ENCODE measurements around the gene RNF144B. TPM values are rescaled to one million over a fixed set of nuclear protein-coding genes. Genes with fewer than 3 reads are reported as not detected.

Gene RNF144B
- total and polyA plus RNA-seq, 10 of the 15 experiments (the other 5 are each of a cell fraction or from before 2014, with no cell fraction given), result 0.03 to 0.18 (median 0.14) TPM

DNA sequence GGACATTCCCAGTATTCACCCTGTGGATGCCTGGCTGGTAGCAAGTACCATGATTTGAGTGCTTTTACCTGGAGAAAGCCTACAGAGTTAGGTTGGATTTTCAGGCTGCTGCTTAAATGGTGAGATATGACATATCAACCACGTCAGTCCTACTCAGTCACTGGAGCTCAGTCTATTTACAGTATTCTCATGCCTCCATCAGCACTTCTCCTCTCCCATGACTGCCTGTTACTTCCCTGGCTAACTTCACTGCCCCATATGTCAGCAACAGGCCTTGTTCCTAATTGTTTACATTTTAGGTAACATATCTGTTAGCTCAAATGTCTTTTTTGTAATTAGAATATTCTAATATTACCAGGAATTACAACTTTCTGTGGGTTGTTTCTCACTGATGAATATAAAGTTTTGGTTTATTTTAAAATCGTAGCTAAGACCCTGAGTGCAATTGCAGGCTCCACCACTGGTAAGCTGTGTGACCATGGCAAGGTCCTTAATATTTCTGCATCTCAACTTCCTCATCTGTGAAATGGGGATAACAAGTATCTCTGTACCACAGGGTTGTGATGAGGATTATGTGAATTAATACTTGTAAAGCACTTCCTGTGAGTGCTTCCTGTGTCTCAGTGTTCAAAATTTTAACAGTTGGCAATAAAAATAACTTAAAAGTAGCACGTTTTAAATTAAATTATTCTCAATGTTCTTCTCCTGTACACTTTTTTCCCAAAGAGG, 54.3 kb downstream of the RNF144B start:
- no peak for DNase-seq (ENCODE audit: low read depth, low spot score)
- SMC1A ChIA-PET (ENCODE audit: uncharacterized antibody, unreplicated experiment), result no interaction called here
- RAD21 ChIA-PET (ENCODE audit: unreplicated experiment), result interaction anchor here (0.6 kb wide), 1 partner anchor 116 kb away, joined by 3 read pairs; no protein-coding TSS in a partner anchor
- Histone ChIP-seq H3K27me3 (replicated peaks in 1 of 2; ENCODE audit: control insufficient read depth in 2 of 2, insufficient read depth in 2 of 2, low read length in 1 of 2) (peaks cover 0 to 6% of the 10 kb centered on the region in 2 experiments; a peak in 1 of 4 replicates), H3K36me3 (ENCODE audit: control insufficient read depth in 2 of 2, insufficient read depth in 2 of 2, low read length in 1 of 2) (no peaks in the 10 kb centered on the region), H2AFZ (ENCODE audit: control insufficient read depth, low read depth, low read length) (no peak overlapping the region), H3K9me3 (replicated peaks; ENCODE audit: control insufficient read depth, insufficient read depth, low read length) (no peaks in the 10 kb centered on the region), H4K20me1 (ENCODE audit: control insufficient read depth, insufficient read depth) (no peaks in the 10 kb centered on the region), H3K27ac (ENCODE audit: control insufficient read depth, insufficient read depth) (no peak overlapping the region), H3K4me3 (no peak overlapping the region), H3K9ac (ENCODE audit: control insufficient read depth, insufficient read depth, low read length) (no peak overlapping the region), H3K4me1 (ENCODE audit: control insufficient read depth, insufficient read depth, low read length) (no peaks in the 10 kb centered on the region), H3K4me2 (ENCODE audit: control insufficient read depth, insufficient read depth) (no peak overlapping the region), H3K79me2 (ENCODE audit: control insufficient read depth, insufficient read depth, low read length) (no peaks in the 10 kb centered on the region)
- no TSS peak for BruUV-seq (replicated peaks)
- no peak for TF ChIP-seq ZZZ3 (IDR thresholded peaks at IDR 0.05; ENCODE audit: control insufficient read depth, insufficient read length, low read depth)
- TF ChIP-seq, protein P1, sequence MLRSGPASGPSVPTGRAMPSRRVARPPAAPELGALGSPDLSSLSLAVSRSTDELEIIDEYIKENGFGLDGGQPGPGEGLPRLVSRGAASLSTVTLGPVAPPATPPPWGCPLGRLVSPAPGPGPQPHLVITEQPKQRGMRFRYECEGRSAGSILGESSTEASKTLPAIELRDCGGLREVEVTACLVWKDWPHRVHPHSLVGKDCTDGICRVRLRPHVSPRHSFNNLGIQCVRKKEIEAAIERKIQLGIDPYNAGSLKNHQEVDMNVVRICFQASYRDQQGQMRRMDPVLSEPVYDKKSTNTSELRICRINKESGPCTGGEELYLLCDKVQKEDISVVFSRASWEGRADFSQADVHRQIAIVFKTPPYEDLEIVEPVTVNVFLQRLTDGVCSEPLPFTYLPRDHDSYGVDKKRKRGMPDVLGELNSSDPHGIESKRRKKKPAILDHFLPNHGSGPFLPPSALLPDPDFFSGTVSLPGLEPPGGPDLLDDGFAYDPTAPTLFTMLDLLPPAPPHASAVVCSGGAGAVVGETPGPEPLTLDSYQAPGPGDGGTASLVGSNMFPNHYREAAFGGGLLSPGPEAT (IDR thresholded peaks at IDR 0.05; ENCODE audit: low read depth), result no peak
- TF ChIP-seq NFYB (IDR thresholded peaks at IDR 0.05; ENCODE audit: insufficient read depth, low read depth, low read length), result no peak
- TF ChIP-seq SUZ12 (IDR thresholded peaks at IDR 0.05; ENCODE audit: unreplicated experiment), result no peak
- no peak for TF ChIP-seq SIN3A (IDR thresholded peaks at IDR 0.05; ENCODE audit: low read depth, low read length)
- TF ChIP-seq RAD21 (IDR thresholded peaks at IDR 0.05; ENCODE audit: insufficient read depth, low read depth, low read length), result no peak
- TF ChIP-seq NRF1 (conservative IDR thresholded peaks at IDR 0.05; ENCODE audit: low read depth, low read length), result no peak
- TF ChIP-seq ESRRA (IDR thresholded peaks at IDR 0.05; ENCODE audit: low read length), result no peak
- TF ChIP-seq, protein P2, sequence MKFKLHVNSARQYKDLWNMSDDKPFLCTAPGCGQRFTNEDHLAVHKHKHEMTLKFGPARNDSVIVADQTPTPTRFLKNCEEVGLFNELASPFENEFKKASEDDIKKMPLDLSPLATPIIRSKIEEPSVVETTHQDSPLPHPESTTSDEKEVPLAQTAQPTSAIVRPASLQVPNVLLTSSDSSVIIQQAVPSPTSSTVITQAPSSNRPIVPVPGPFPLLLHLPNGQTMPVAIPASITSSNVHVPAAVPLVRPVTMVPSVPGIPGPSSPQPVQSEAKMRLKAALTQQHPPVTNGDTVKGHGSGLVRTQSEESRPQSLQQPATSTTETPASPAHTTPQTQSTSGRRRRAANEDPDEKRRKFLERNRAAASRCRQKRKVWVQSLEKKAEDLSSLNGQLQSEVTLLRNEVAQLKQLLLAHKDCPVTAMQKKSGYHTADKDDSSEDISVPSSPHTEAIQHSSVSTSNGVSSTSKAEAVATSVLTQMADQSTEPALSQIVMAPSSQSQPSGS (IDR thresholded peaks at IDR 0.05; ENCODE audit: low read length), result no peak
- intact Hi-C loops (cut with micrococcal nuclease; ENCODE audit: unreplicated experiment) (no loop called here), in situ Hi-C loops (cut with MboI) (no loop called here)
- FAIRE-seq, result no peak
- POLR2A ChIA-PET, result no interaction called here
- CTCF ChIA-PET, result interaction anchor here (0.9 kb wide), 1 partner anchor 60 kb away, joined by 3 read pairs; no protein-coding TSS in a partner anchor
- no peak for ATAC-seq
- WGBS (ENCODE audit: insufficient coverage, insufficient replicate concordance, low lambda C conversion rate, missing lambda C conversion rate), result 4% methylated on average over 3 of the region's 3 CpGs
